Right renal cortex interstitium (tissue), 3 donors: ENCODE results near the gene SPOCK2. TPM values are rescaled to one million over a fixed set of nuclear protein-coding genes. Genes with fewer than 3 reads are reported as not detected.

Experiments
- DNase-seq, 3 donors: peaks; one replicate each; pipeline ENCODE4 v3.0.0-alpha.2; 2013; ENCODE audit warnings: low read depth in 3 of 3, low spot score in 2 of 3
- polyA plus RNA-seq, 3 donors: library from polyadenylated mRNA; unstranded; fragments of 120-200 nt; gene quantifications; one replicate each; pipeline ENCODE4 v1.2.1, GENCODE V29; 2013; ENCODE audit not compliant: insufficient read length in 3 of 3

SPOCK2 gene
- polyA plus RNA-seq, 3 donors: 147 to 168 (median 150) TPM

DNA sequence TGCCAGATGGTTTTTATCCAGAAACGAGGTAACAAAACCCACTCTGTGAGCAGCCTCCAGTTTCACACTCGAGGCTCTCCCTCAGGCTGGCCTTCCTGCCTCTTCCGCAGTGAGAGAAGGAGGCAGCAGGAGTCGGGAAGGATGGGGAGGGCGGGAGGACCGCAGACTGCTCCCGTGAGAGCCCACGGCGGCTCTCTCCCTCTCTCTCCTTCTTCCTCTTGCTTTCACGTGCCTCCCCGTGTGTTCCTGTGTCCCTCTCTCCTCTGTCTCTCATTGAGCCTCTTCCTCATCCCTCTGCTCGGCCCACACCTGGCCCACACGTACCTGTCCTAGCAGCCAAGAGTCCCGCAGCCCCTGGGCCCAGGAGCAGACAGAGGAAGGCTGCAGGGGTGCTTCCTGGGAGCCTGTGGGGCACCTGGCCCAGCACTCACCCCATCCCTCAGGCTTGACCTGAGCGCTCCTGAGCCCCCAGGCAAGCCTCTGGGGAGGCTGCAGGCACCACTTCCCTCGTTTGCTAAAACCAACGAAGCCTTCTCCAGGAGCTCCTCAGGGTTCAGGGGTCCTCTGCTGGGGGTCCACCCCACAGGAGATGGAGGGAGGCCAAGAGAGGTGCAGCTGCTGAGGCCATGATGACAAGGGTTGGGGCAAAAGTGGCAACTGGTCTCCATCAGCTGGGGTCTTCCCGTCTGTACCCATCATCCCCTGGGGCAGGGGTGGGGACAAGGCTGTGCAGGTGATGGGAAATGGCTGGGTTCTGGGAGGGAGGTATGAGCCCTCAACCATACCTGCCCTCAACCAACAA, 13.6 kb downstream of the SPOCK2 start:
- DNase-seq: no peak

DNA sequence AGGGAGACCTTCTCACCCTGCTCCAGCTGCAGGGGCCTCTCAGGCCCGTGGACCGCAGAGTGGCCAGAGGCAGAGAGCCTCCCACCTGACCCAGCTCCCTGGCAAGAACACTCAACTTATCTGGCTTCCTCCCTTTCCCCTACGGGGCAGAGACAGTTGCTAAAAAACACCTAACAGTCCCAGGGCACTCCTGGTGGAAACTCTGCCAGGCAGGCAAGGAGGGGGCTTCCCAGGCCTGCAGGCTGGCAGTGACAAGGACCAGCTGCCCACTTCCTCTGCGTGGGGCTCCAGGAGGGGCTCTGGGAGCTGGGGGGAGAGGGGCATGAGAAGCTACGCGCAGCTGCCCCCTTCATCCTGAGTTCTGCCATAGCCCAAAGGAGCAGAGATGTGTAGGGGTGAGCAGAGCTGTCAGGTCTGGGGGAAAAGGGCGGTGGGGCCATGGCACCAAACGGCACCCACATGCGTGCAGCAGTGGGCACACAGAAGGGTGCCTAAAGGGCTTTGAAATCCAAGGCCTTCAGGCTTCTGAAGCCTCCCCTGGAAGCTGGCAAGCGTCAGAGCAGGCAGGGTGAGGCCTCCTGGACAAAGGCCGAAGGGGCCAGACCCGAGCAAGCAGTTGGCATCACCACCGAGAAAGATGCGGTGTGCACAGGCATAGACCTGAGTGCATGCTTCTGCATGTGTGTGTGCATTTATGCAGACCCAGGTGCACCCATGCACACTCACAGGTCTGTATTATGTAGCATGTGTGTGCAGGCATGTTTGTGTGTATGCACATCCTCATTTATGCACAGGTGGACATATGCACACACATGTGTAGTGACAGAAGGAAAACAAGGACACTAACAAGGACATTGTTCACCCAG, 14.4 kb downstream of the SPOCK2 start:
- no peak for DNase-seq

DNA sequence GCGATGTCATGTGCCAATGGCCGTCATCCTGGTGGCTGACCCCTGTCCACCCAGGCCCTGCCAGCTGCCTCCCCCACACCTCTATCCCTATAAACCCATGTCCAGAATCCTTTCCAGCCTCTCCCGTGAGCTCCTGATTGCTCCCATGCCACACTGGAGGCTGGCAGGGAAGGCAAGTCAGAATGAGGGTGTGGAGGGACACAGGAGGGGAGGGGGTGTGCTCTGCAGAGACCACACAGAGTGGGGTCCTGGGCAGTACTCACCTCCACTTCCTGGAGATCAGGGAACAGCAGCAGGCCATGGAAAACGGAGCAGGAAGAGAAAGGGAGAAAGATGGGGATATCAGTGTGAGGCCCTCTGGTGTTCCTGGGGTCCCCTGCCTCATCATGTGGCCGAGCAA, 15.7 kb downstream of the SPOCK2 start:
- no peak for DNase-seq

DNA sequence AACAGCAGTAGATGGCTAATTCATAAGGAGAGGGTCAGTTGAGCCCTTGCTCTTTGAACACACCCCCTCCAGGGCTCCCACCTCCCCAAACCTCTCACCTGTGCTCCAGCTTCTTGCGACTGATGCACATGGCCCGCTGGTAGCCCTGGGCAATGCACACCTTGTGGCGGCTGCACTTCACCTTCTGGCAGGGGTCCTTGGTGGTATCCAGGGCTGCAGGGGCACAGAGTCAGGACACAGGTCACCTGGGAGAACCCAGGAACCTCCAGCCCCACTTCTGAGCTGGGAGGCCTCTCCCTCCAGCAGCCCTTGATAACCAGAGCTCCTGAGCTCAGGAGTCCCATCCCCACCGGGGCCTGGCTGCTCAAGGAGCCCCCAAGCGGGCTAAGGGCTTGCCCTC, 16.3 kb downstream of the SPOCK2 start:
- DNase-seq: no peak

DNA sequence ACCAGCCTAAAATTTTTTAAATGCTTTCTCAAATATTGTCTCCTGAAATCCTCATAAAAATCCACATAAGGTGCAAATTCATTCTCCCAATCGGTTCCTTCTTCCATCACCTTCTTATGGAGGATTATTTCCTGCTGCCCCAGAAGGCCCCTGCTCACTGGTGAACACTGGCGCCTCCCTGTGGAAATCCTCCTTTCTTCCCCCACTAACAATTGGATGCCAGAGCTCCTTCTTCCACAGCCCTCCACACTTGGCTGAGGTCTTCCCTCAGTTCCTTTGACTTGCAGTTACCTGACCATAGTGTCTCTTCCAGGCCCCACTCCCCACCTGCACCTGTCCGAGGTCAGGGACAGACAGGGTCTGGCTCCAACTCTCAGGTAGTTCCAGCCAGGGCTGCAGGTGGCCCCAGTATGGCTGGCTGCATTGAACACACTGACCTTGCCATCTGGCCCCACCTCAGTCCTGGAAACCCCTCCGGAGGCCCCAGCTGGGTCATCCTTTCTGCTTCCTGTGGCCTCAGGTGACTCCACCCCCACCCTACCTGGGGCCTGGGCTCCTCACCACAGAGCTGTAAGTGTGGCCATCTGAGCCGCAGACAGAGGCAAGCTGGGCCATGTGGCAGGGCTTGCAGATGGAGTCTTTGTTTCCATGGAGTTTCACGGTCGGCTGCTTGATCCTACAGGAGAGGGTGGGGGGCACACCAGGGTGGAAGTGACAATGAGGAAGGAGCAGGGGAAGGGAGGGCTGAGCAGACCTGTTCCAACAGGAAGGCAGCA, 18.4 kb downstream of the SPOCK2 start:
- DNase-seq: no peak

DNA sequence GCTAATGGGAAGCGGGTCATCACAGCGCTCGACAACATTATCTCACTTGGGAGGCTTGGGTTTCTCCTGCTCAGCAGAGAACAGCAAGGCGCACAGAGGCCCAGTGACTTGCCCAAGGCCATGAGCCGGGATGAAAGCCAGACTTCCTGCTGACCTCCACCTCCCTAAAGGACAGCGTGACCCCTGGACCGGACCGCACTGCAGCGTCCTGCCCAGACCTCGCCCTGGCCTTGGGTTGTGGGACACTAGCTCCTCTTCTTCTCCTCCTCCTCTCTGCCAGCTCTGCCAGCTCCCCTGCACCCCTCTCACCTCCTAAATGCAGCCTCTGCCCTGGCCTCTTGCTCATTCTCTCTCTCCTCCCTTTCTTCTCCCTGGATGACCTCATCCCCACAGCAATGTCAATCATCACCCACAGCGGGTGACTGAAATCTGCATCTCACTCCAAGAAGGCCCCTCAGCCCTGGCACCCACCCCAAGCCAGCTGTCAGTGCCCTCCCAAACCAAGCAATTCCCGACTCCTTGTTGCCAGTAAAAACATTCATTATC, 19.4 kb downstream of the SPOCK2 start:
- DNase-seq: no peak

DNA sequence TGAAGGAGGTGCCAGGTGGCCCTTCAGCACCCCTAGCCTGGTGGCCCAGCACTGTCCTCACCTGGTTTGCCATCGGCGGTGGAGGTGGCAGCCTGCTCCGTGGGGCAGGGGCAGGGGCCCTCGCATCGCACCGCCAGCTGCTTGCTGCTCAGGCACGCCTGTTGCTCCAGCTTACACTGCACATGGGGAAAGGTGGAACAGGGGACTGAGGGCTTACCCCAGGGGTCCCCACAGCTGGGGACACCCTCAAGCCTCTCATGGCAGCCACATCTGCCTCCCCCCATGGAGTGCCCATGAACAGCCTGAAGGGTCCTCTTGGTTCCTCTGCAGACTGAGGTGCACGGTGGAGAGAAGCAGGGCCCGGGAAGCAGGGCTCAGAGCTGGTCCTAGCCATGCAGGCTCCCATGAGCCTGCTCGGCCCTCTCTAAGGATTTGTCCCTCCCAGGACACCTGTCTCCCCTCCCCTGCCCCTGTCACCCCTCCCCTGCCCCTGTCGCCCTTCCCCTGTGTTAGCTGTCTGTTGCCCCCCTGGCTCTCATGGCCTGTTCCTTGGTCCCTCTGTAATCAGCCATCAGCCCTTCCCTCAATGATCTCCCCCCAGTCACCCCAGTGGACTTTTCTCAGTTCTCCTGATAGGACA, 20.1 kb downstream of the SPOCK2 start:
- no peak for DNase-seq

DNA sequence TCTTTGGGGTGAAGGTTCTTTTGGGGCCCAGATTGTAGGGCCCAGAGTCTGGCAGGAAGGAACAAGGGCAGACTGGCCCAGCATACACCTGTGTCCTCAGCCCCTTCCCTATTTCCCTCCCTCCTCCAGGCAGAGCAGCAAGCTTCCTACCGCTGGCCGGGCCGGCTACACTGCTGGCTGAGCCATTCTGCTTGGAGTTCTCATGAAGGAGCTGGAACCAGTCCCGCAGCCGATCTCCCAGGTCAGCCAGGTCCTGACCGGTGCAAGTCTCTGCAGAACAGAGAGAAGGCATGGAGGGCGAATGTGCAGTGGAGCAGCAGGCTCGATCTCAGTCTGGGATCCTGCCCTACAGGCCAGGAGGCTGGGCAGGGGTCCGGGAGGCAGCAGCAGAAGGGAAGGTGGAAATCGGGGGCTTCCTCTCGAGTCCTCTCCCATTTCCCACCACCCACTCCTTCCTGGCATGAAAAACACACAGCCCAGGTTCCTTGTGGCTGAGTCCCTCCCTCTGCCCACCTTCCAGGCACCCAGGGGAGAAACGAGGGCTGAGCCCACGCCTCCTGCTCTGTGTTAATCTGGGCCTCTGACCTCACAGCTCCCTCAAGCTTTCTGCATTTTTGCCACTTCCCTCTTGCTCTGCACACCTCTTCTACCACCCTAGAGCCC, 20.8 kb downstream of the SPOCK2 start:
- DNase-seq: no peak

DNA sequence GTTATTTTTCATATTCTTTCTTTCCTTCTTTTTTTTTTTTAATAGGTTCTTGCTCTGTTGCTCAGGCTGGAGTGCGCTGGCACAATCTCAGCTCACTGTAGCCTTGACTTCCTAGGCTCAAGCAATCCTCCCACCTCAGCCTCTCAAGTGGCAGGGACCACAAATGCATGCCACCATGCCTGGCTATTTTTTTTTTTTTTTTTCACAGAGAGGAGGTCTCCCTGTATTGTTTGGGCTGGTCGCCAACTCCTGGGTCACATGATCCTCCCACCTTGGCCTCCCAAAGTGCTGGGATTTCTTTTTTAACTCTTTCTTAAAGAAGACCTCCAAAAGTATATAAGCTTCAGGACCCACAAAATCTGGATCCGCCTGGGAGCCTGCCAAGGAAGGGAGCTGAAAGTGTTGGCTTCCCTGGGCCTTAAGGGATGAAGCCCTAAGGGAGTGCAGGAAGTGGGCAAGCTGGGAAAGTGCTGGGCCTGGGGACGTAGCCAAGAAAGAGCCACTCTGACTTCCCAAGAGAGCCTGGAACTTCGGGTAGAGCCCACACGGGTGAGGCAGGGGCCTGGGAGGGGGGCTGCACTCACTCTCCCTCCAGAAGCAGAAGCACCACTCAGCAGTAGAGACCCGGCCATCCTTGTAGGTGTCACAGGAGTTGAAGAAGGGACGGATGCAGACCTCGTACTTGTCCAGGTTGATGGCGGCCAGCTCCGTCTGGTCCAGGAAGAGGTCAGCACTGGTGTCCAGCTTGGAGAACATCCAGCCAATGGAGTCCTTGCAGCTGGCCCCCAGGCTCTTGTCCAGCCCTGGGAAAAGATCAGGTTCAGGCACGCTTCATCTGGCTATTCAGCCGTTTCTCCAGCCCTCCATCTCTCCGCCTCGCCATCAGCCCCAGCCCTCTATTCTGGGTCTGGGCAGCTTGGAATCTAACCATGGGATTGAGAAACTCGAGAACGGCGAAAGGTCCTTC, 21.8 kb downstream of the SPOCK2 start:
- no peak for DNase-seq

DNA sequence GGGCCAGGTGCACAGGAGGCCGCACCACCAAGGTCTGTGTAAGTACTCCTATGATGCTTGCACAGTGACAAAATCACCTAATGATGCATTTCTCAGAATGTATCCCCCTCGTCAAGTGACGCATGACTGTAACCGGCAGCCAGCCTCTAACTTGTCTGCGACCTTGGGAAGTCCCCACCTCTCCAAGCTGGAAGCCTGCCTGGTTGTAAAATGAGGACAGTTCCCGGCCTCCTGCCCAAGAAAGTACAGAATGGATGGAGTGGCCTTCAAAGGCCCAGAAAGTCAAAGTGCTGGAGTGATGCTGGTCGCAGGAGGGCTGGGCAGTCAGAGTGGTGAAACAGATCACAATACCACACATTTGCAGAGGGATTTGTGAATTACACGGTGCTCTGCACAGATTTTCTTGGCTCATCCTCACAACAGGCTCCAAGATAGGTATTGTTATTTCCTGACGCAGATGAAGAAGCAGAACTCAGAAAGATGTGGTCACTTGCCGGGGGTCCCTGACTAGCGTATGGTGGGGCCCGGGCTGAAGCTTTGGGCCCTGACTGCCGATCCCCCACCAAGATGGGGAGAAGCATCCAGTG, 22.8 kb downstream of the SPOCK2 start:
- DNase-seq: no peak

DNA sequence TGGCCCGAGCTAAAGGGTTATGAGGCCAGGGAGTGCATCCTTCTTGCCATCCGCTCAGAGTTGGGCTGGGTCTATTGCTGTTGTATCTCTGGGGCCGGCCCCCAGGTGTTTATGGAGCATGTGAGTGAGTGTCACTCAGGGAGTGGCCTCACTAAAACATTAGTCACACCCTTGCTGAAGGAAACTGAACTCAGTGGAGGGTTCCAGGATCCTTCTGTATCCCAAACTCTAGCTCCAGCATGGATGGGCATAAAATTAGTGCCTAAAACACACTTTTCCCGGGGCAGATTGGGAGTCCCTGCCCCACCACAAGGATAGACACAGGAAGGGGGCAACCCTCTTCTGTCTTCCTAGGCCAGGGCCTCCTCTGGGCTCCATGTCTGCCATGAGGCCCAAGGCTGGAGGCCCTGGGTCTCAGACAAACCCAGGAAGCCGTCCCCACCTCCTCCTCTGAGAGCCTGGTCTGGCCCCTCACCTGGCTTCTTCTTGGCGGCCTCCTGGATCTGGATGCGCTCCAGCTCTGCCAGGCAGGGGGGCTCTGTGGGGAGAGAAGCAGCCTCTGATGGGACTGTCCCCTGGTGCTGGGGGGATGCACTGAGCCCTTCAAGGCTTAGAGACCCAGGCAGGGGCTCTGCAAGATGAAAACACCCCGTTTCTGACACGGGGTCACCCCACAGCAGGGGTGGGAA, 24.5 kb downstream of the SPOCK2 start:
- DNase-seq: no peak

DNA sequence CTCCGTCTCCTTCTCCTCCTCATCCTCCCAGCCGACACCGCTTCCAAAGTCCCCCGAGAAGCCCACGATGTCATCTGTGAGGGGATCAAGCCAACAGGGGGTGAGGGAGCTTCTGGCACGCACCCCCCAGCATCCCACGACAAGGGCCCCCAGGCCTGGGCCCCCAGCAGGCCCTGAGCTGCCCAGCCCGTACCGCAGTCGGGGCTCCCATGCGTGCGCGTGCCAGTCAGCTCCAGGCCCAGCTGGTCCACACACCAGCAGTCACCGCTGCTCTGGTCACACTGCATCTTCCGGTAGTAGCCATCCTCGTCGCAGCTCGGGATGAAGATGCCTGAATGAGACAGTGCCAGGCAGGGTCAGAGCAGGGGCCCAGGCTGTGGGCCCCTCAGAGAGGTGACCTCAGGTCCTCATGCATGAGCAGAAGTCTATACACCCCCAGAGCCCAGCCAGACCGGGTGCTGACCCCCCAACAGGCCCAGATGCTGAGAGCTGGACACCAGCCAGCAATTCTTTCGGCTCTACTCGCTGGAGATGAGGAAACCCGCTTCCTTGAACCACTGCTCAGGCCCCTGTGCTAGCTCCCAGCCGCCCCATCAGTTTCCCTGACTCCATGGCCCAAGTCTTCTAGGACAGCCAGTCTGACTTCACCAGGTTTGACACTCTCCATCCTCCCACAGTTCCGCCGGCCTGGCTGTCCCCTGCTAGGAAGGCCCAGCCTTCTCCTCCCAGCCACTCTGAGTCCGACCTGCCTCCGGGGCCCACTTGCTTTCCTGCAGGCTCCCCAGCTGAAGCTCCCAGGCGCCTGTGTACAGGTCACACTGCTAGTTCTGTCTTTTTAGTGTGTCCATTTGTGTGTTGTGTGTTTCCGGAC, 25.3 kb downstream of the SPOCK2 start:
- DNase-seq: no peak

DNA sequence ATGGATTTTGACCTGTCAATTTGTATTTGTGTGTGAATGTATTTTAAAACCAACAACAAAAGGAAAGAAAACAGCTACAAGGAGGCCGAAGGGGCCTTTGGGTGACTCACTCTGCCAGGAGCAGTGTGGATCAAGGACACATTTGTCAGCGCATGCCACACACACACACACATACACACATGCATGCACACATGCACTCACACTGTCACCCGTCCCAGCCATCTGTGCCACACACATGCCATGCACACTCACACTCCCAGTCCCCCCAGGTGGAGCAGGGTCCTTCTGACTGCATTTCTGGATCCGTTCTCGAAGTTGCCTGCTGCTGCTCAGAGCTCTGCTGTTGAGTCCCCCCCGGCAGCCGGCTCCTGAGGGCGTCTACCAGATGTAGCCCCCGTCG, 26.0 kb downstream of the SPOCK2 start:
- no peak for DNase-seq

DNA sequence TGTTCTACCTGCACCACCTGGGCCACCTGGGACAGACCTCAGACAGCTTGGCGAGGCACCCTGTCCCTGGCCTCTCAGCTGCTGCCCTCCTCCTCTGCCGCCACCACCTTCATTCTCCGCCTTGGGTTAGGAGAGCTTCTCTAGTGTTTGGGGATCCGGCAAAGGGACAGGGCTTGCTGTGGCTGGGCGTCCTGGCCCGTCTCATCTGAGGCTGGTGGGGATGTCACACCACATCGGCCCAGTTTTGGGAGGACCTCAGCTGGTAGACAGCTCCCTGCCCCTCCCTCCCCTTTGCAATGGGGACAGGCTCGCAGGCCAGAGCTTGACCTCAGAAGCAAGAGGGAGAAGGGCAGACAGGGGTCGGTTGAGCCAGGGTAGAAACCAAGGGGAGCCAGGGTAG, 26.4 kb downstream of the SPOCK2 start:
- DNase-seq: no peak

DNA sequence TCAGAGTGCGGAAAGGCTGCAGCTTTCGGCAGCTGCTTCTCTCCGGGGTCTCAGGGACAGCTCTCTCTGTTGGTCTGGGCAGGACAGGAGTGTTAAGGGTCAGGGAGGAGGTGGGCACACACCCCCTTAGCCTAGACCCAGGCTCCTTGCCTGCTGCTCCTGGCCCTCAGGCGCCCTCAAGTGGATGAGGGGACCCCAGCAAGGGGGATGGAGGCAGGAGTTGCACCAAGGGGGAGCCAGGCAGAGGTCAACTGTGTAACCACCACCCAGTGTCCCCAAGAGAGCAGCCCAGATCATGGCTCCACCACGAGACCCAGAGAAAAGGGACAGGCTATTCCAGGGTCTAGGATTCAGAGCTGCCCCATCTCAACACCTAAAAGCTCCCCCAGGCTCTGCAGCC, 26.9 kb downstream of the SPOCK2 start:
- DNase-seq: no peak

DNA sequence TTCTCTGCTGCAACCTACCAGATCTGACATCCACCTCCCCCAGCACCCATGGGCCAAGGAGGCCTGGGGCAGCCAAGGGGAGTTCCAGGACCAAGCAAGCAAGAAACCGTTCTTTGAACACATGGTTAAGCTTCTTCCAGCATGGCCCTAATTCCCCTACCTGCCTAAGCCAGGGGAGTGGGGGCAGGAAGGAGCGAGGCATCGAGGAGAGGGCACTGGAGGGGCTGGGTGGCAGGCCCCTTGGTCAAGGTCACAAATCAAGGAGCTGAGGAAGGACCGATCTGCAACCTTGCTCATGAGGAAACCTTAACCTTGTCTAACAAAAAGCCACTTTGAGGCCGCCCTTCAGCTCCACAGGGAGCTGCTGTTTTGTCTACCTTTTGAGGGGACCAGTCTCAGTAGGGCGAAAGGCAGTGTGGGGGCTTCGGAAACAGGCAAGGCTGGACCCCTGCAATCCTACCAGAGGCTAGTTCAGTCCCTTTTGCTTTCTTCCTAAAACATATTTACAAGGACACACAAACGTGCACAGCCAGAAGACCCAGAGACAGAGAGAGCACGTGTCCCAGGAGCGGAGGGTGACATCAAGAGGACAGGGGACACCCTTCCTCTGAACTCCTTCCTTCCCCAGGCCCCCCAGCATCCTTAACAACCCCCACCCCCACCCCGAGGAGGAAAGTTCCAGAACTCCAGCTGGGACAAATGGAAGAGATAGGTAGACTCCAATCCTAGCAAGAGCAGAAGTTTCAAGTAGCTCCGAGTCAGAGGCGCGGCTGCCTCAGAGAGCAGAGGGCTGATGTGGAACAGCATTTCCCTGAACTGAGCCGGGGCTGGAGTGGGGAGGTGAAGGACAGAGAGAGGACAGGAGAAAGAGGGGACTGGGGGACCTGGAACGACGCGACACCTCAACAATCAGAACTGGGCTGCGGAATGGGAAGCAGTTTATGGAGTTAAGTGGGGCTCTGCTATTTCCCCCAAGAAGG, 28.2 kb downstream of the SPOCK2 start:
- no peak for DNase-seq
